G401 (cell line): ENCODE data around the gene HRH1. TPM values are rescaled to one million over a fixed set of nuclear protein-coding genes. Genes with fewer than 3 reads are reported as not detected.
"Not testable (repeated sequence)": the region's sequence is repeated elsewhere in the genome, so short reads cannot be mapped to it uniquely, and the experiment has no call there.

Source experiments
- DNase-seq: peaks from one replicate; pipeline ENCODE4 v3.0.0-alpha.2; 2015; ENCODE audit warnings: low spot score
- in situ Hi-C: cut with HindIII; loops from 2 replicates; pipeline ENCODE4 v1.10.0; 2016; ENCODE audit warnings: low sequenced_read_pairs, mixed read lengths
- total RNA-seq: library from RNA; depleted of rRNA; stranded (reverse); fragments of >200 nt; shearing (Covaris generic); gene quantifications from 2 replicates; pipeline ENCODE4 v1.2.3, GENCODE V29; 2014

Gene HRH1
- total RNA-seq, 1 experiment from 2014 or later: not detected

DNA sequence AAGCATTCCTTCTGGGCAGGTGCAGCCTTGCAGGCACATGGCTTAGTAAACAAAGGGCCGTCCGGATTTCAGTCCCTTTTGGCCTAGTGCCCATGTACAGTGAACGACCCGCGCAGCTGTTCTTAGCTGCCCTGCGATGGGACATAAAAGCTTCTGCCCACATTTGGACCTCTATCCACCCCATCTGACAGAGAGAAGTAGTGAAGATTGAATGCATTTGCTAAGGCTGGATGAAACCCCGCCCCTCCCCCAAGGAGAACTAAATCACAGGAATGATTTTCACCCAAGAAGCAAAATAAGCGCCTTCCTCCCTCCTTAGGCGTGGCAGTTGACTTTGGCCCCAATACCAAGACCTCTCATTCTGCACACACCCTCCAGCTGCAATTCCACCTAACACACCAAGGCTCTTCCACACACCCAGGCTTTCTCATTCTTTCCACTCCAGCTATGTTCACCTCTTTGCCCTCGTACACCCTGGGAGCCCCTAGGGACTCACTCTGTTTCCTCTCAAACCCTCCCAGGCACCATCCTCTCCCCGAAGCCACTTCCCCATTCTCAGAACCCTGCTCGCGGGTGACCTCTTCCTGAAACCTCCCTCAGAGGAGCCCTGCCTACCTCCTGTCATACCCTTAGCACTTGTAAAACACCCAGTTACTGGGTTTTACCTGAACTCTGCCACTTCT is 14.1 kb upstream of the HRH1 start:
- DNase-seq: no peak
- in situ Hi-C loops: no loop called here

DNA sequence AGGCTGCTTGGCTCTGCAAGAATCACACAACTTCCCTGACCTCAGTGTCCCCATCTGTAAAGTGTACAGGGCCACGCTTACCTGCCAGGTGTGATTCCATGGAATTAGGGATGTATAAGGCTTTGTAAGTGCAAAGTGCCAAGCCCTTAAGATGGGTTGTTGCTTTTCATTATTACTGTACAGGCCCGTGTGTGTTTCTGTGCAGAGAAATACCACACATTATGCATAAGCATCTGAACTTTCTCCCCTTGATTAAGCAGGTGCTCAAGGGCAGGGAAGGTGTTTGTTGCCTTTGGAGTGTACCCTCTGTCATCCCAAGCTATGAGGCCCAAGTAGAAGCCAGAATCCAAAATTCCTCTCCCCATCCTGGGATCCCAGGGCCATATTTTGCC is 13.6 kb upstream of the HRH1 start:
- in situ Hi-C loops: no loop called here
- no peak for DNase-seq

DNA sequence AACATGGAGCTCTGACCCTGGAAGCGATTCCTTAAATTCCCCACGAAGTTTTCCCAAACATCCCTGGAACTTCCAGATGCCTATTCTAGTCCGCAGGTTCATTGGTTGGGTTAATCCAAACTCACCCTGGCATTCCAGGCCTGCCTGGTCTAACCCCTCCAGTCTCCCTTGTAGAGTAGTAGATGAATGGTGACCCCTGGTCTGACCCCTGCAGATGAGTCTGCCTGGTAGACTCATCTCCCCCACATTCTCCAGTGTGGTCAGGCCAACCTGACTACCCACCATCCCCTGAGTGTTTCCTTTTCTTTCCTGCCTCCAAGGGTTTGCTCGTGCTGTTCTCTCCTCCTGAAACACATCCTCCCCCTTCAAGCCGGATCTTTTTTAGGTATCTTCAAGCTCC is 10.8 kb upstream of the HRH1 start:
- in situ Hi-C loops: no loop called here
- no peak for DNase-seq

DNA sequence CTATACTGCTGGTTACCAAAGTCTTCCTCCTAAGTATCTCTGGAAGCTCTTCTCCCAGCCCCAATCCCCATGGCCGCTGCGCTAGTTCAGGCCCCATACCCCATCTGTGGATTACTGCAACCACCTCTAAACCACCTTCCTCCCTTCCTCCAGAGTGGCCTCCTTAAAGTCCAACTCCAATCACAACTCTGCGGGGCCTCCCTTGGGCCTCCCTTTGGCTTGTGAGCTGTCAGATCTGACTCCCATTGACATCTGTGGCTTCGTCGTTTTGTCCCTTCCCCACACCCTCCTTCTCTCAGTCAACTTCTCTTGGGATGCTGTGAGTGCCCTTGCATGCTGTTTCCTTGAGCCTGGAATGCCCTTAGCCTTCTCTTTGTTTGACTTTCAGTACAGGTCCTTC is 9.3 kb upstream of the HRH1 start:
- DNase-seq: no peak
- in situ Hi-C loops: no loop called here

DNA sequence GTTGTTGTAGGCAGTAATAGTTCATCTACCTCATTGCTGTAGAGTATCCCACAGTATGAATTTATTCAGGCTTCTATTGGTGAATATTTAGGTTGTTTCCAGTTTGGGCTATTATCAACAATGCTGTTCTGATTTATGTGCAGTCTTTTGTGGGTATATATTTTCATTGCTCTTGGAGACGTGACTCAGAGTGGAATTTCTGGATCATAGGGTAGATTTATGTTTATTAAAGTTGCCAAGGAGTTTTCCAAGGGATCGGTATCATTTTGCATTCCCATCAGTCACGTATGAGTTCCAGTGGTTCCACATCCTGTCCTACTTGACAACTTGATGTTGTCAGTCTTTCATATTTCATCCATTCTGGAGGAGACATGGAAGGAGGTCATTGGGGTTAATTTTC is 8.4 kb upstream of the HRH1 start:
- DNase-seq: no peak
- in situ Hi-C loops: no loop called here

DNA sequence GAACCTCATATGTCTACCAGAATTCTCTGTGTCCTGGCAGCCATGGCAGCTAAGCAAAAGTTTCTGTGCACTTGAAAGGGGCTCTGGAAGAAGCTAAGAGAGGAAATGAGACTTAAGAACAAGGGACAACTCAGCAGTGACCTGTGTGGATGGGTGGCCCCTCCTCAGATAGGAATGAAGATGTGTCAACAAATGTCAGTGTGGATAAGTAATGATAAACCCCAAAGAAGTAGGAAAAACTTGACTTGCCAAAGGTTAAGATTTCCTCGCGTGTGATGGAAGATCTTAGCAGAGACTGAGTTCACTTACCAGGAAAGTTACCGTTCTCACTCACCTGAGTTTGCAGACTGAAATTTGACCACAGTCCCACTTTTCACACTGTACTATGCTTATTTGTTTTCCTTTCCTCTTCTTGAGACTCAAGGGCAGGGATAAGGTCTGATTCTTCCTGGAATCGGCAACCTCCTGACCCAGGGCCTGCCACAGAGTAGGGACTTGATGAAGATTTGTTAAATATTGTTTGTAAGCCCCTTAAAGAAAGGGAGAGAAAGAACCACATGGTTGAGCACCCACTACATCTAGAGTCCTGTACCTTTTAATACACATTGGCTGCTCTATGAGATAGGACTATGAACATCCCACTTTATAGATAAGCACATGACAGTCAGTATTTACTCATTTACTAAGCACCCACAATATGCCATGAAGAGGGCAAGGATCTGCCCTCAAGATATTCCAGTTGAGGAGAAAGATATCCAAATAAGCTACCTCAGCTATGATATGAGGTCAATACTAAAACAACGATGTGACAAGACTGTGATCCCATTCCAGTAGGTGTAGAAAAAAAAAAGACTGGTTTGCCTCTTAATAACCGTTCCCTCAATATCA is 7.3 kb upstream of the HRH1 start:
- in situ Hi-C loops: no loop called here
- no peak for DNase-seq

DNA sequence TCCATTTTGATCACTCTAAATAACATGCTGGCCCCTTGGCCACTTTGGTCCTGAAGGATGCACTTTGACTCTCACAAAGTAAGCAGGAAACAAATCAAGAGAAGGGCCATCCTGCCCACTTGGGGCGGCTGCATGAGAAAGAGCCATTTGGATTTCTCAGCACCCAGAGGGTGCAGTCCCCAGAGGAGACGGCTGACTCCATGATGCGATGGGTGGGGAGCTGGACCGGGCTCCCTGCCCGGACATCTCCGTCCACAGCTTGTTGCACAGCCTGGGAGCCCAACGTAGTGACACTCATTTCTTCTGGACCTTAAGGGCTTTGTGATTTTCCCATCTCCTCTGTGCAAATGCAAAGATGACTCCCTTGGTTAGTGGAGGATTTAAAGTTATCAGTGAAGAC is 4.0 kb upstream of the HRH1 start:
- in situ Hi-C loops: no loop called here
- DNase-seq: no peak

DNA sequence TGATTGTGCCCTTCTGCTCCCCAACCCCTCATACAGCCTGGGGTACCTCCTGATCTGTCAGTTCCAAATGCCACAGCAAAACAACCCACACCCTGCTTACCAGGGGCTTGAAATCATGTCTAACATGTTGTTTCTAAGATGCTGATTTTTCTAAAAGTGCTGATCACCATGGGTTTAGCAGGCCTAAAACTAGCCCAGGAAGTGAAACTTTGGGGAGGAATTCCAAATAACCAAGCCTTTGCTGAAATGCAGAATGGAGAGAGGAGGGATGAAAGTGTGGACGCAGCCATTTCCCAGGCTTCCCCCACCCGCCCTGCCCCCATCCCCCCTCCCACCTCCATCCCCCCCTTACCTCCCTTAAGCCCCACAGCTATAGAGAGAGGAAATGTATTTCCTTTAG is 2.0 kb upstream of the HRH1 start:
- in situ Hi-C loops: no loop called here
- no peak for DNase-seq

DNA sequence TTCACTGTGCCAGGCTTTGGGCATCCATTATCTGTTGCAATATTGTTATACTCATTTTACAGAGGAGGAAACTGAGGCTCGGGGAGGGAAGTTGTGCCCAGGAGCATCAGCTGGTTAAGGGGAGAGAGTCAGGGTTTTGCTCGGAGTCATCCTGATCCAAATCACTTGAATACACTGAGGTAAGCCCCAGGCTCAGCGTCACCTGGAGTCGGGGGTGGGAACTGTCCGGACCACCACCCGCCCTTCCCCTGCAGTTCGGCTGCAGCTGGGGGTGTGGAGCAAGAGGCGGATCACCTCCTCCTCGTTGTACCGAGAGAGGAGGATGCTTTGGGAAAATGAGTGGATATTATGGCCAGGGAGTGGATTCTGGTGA is 646 bp downstream of the HRH1 start:
- in situ Hi-C loops: no loop called here
- no peak for DNase-seq

DNA sequence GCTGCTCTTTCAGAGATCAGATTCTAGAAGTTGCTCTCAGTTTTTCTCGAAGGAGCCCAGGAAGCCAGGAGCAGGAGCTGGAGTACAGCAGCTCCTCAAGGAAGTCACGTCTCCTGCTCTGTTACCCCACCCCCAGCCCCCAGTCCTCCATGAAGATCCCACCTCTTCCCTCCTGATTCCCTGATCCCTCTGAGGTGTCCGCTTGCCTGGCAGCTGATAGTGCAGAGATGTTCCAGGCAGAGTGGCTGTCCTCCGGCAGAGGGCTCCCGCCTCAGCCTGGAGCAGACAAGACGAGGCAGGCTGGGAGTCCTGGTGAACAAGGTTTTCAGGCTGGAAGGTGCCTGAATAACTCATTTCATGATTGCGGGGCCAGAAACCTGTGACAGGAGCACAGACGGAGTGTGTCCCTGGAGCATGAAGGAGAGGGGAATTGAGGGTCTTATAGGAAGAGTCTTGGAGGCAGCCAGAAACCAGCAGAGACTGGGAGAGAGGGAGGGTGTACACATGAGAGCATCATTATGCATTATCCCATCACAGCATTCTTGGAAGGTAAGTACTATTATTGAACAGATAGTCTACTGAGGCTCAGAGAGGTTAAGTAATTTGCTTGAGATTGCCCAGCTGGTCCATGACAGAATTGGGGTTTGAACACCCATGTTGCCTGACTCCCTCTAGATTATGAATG is 1.2 kb downstream of the HRH1 start:
- in situ Hi-C loops: no loop called here
- DNase-seq: peak; percentile 48

DNA sequence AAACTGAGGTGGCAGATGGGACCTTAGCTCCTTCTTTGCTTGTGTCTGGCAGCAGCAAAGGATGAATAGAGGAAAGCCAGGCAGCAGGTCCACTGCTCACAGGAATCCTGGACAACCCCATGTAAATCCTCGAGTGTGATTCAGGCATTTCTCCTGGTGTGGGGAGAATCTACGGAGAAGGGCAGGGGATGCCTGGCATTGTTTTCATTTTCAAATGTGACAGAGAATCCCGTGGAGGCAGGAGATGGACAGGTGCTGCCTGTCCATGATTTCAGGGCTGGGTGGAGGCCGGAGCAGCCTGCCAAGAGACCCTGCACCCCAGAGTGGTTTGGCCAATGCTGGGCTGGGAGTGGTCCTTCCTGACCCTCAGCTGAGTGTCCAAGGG is 1.7 kb downstream of the HRH1 start:
- no peak for DNase-seq
- in situ Hi-C loops: no loop called here

DNA sequence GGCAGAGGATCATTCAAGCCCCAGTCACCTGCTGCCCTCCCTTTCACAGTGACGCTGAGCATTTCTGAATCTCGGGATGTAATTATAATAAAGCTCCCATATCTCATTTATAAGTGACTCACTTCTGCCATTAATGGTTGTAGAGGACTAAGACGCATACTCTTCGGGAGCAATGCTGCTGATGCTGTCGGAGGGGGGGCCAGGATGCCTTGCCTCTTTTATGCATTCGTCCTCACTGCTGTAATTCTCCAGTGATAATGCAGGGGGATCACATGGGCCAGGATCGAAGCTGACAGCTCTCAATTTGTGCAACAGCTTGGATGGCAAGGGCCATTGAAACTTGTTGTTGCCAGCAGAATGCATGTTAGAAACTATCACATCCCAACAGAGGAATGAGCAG is 3.1 kb downstream of the HRH1 start:
- no peak for DNase-seq
- in situ Hi-C loops: no loop called here

DNA sequence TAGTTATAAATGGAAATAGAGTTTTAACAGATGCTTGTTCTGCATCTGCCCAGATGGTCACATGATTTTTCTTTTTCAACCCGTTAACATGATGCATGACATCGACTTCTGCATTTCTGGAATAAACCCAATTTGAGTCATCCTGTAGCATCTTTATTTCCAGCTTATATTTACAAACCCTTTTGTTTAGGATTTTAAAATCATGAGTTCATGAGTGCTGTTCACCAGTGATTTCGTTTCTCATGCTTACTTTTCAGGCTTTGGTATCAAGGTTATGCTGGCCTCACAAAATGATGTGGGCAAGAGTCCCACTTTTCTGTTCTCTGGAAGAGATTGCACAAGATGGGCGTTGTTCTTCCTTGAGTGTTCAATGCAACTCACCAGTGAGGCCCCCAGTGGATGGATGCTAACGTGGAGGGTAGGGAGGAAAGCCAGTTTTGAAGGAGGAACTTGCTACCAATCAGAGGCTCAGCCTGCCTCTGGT is 5.2 kb downstream of the HRH1 start:
- in situ Hi-C loops: no loop called here
- DNase-seq: no peak

DNA sequence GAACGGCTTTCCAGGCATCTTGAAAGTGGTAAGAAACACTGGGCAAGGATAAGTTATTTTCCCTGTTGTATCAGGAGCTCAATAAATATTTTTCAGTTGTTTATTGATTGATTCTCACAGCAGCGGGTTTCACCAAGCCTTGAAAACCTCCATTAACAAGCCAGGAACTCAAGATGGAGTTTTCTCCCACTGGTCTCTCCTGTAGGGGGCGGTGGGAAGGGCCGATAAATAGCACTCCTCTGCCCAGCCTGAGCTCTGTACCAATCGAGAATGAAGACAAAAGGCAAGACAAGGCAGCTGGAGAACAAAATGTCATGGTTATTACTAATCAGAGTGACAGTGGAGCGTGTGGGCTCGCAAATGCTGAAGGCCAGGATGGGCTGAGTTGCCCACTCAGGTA is 7.4 kb downstream of the HRH1 start:
- DNase-seq: no peak
- in situ Hi-C loops: no loop called here

DNA sequence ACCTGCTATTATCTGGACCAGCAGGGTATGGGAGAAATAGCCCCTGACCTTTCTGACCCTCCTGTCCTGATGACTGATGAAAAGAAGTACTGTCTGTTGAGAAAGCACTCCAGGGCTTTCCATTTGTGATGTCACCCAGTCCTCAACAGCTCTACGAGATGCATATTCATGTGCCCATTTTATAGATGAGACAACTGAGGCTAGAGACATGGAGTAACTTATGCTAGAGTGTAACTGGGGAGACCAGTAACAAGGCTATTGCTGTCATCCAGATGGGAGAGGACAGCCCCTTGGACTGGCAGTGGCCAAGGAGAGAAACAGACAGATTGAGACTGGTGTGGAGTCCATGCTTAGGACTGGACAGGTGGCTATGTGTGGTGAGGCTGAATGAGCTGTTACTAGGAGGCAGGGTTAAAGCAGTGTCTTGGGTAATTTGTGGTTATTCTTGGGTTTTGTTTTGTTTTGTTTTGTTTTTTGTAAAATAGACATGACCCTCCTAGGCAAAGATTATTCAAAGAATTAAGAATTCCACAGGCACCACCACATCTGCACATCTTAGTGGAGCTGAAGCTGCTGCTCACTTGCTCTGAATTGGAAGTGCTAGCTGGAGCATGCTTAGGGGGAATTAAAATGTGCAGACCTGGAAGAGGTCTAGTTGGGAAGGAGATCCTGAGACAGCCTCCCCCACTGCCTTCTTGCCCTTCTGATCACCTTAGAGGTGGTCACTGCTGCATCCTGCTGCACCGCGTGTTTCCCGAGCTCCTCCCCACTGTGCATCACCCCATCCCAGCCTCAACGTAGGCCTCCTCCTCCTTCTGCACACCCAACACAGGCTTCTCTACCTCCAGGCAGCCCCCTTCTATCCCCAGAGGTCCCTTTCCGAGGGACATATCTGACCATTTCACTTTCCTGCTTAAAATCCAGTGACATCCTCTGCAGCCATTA is 8.4 kb downstream of the HRH1 start:
- DNase-seq: no peak
- in situ Hi-C loops: no loop called here

DNA sequence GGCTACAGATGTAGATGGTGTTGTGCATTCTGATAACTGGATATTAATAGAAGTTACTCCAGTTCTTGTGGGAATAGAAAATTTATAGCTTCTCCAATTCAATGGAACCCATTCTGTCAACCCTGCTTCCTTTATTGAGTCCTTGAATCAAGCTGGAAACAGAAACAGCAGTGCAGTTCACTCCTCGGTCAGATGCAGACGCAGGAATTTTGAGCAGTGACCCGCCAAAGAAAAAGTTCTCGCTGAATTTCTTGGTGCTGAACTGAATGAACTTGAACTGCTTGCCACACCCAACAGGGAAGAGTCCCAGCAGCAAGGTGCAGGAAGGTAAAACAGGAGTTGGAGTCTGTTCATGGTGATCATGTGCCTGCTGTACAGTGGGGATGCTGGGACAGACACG is 10.3 kb downstream of the HRH1 start:
- in situ Hi-C loops: no loop called here
- no peak for DNase-seq

DNA sequence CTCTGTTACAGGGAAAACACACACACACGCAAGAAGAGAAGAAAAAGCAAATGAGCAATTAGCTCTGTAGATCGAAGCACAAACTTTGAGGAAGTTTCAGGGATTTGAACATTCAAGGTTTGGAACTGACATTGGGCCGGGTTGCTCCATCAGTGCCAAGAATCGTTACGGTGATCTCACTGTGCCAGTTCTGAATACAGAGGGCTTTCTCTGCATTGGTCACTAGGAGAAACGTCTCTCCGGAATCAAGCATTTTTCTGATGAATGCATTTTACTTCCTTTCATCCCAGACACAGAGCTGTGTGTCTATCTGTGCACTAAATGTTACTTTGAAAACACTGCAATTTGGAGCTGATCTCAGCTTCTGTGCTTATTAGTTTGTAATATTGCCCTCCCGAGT is 11.2 kb downstream of the HRH1 start:
- in situ Hi-C loops: no loop called here
- DNase-seq: no peak

DNA sequence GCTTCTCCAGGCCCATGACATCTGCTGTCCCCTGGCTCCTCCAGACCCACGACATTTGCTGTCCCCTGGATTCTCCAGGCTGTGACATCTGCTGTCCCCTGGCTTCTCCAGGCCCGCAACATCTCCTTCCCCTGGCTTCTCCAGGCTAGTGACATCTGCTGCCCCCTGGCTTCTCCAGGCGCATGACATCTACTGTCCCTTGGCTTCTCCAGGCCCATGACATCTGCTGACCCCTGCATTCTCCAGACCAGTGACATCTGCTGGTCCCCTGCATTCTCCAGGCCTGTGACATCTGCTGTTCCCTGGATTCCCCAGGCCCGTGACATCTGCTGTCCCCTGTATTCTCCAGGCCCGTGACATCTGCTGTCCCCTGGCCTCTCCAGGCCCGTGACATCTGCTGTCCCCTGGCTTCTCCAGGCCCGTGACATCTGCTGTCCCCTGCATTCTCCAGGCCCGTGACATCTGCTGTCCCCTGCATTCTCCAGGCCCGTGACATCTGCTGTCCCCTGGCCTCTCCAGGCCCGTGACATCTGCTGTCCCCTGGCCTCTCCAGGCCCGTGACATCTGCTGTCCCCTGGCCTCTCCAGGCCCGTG is 12.6 kb downstream of the HRH1 start:
- in situ Hi-C loops, DNase-seq: not testable (repeated sequence)

DNA sequence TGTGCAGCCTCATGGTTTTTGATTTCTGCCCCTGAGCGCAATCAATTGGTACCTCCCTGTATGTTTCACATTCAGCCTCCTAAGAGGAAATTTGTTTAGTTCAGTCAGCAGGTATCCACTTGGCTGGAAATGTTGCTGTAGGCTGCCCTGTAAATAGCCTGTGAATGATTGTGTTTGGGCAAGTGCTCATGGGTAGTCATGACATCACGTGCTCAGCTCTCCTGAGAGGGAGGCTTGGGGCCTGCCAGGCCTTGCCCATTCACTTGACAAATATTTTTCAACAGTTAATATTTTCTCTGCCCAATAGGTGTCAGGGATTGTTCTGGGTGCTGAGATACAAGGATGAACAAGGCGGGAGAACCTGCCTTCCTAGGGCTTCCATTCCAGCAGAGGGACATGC is 13.3 kb downstream of the HRH1 start:
- in situ Hi-C loops: no loop called here
- DNase-seq: no peak
